ENCODE measurements around the gene ATP2C2.

ATP2C2 gene

GRCh38 chr16:84466692-84467091 lies 98.4 kb downstream of the ATP2C2 start:
- DNase-seq (ENCODE audit: low read depth in 2 of 2, low spot score in 1 of 2): no peak

GRCh38 chr16:84467256-84467655 lies 98.9 kb downstream of the ATP2C2 start:
- DNase-seq (ENCODE audit: low read depth in 2 of 2, low spot score in 1 of 2): no peak

- DNase-seq (ENCODE audit: low read depth in 2 of 2, low spot score in 1 of 2): no peak
These were observed 99.4 kb downstream of the ATP2C2 start for GRCh38 chr16:84467709-84468108.

GRCh38 chr16:84471316-84471715 lies 103.0 kb downstream of the ATP2C2 start:
- no peak for DNase-seq (ENCODE audit: low read depth in 2 of 2, low spot score in 1 of 2)

GRCh38 chr16:84471966-84472365 lies 103.6 kb downstream of the ATP2C2 start:
- DNase-seq (ENCODE audit: low read depth in 2 of 2, low spot score in 1 of 2): no peak

GRCh38 chr16:84475643-84476240 lies 107.4 kb downstream of the ATP2C2 start:
- DNase-seq (ENCODE audit: low read depth in 2 of 2, low spot score in 1 of 2): no peak

- no peak for DNase-seq (ENCODE audit: low read depth in 2 of 2, low spot score in 1 of 2)
These were observed 108.1 kb downstream of the ATP2C2 start for GRCh38 chr16:84476401-84476800.

GRCh38 chr16:84477661-84478060 lies 109.3 kb downstream of the ATP2C2 start:
- DNase-seq (ENCODE audit: low read depth in 2 of 2, low spot score in 1 of 2): no peak

GRCh38 chr16:84478172-84478947 lies 110.0 kb downstream of the ATP2C2 start:
- no peak for DNase-seq (ENCODE audit: low read depth in 2 of 2, low spot score in 1 of 2)

- DNase-seq (ENCODE audit: low read depth in 2 of 2, low spot score in 1 of 2): no peak
These were observed 111.5 kb downstream of the ATP2C2 start for GRCh38 chr16:84479716-84480450.

- no peak for DNase-seq (ENCODE audit: low read depth in 2 of 2, low spot score in 1 of 2)
These were observed 112.9 kb downstream of the ATP2C2 start for GRCh38 chr16:84481051-84481735.

- no peak for DNase-seq (ENCODE audit: low read depth in 2 of 2, low spot score in 1 of 2)
These were observed 113.9 kb downstream of the ATP2C2 start for GRCh38 chr16:84482001-84482891.

GRCh38 chr16:84482951-84483881 lies 114.9 kb downstream of the ATP2C2 start:
- DNase-seq (ENCODE audit: low read depth in 2 of 2, low spot score in 1 of 2): no peak

- DNase-seq (ENCODE audit: low read depth in 2 of 2, low spot score in 1 of 2): no peak
These were observed 115.7 kb downstream of the ATP2C2 start for GRCh38 chr16:84483882-84484565.

- DNase-seq (ENCODE audit: low read depth in 2 of 2, low spot score in 1 of 2): no peak
These were observed 116.4 kb downstream of the ATP2C2 start for GRCh38 chr16:84484579-84485254.

- DNase-seq (ENCODE audit: low read depth in 2 of 2, low spot score in 1 of 2): no peak
These were observed 117.1 kb downstream of the ATP2C2 start for GRCh38 chr16:84485255-84486010.

- DNase-seq (ENCODE audit: low read depth in 2 of 2, low spot score in 1 of 2): no peak
These were observed 117.8 kb downstream of the ATP2C2 start for GRCh38 chr16:84486126-84486525.
